ENCODE results near the gene SLC1A2.

Gene SLC1A2

DNA sequence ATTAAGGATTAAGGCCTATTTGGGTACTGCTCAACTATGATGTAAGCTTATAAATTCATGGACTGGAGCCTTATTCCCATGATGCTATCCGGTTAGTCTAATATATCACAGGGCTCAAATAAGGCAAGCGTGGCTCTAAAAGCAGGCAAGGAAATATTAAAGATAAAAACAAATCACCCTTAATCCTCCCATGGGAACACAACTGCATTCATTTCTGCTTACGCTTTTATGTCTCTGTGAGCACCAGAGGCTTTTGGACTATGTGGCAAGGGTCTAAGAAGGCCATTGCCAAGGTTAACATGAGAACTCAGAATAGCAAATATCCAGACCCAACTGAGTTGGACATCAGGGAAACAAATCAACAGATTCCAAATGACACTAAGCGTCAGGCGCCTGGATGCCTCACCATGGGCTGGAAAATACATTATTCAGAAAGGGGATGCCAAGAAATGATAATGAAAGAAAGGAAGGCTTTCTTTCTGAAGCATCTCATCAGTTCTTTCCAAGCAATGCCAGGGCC, 138.1 kb downstream of the SLC1A2 start:
- no peaks in the 10 kb centered on the region for H3F3A ChIP-seq (ENCODE audit: insufficient read depth)
- no peak overlapping the region for H3K27ac ChIP-seq (ENCODE audit: low read depth, low read length)
- no peak overlapping the region for H3K4me2 ChIP-seq (ENCODE audit: low read depth, low read length, poor library complexity, severe bottlenecking)
- no peak overlapping the region for H2AFZ ChIP-seq (ENCODE audit: low read depth, low read length, severe bottlenecking)
- no peak overlapping the region for H3K4me3 ChIP-seq (ENCODE audit: insufficient read depth, low read length, poor library complexity, severe bottlenecking)
- H3K27me3 ChIP-seq (ENCODE audit: low read length), result no peaks in the 10 kb centered on the region
- no peaks in the 10 kb centered on the region for H3K9me2 ChIP-seq (replicated peaks; ENCODE audit: insufficient read depth, low read length)
- no peak overlapping the region for H3K9ac ChIP-seq (ENCODE audit: low read length)
- H3K36me3 ChIP-seq (ENCODE audit: low read length), result no peaks in the 10 kb centered on the region
- no peak for TF ChIP-seq EZH2phosphoT487 (conservative IDR thresholded peaks at IDR 0.05; ENCODE audit: low read length)
- TF ChIP-seq, protein P1, sequence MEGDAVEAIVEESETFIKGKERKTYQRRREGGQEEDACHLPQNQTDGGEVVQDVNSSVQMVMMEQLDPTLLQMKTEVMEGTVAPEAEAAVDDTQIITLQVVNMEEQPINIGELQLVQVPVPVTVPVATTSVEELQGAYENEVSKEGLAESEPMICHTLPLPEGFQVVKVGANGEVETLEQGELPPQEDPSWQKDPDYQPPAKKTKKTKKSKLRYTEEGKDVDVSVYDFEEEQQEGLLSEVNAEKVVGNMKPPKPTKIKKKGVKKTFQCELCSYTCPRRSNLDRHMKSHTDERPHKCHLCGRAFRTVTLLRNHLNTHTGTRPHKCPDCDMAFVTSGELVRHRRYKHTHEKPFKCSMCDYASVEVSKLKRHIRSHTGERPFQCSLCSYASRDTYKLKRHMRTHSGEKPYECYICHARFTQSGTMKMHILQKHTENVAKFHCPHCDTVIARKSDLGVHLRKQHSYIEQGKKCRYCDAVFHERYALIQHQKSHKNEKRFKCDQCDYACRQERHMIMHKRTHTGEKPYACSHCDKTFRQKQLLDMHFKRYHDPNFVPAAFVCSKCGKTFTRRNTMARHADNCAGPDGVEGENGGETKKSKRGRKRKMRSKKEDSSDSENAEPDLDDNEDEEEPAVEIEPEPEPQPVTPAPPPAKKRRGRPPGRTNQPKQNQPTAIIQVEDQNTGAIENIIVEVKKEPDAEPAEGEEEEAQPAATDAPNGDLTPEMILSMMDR (IDR thresholded peaks at IDR 0.05; ENCODE audit: insufficient read depth, low read length, poor library complexity, severe bottlenecking), result no peak
- no peaks in the 10 kb centered on the region for H3K79me2 ChIP-seq (ENCODE audit: insufficient read depth, low read length)
- H4K20me1 ChIP-seq (ENCODE audit: low read depth, low read length), result no peaks in the 10 kb centered on the region
- H3K9me3 ChIP-seq (ENCODE audit: insufficient read depth, low read length), result no peaks in the 10 kb centered on the region

DNA sequence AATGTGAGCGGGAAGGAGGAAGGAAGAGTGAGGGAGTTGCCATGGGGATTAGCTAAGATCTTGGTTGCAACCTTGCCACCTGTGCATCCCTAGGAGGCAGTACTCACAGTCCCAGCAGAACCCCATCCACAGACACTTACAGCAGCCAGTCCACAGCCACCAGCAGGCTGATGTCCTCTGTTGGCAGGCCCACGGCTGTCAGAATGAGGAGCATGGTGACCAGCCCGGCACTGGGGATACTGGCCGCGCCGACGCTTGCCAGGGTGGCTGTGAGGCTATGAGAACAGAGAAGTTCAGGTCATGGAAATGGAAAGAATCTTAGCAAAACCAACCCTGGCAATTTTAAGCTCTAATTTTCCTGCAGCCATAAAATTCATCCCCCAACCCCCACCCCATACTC, 138.6 kb downstream of the SLC1A2 start:
- no peak overlapping the region for H3K4me3 ChIP-seq (ENCODE audit: insufficient read depth, low read length, poor library complexity, severe bottlenecking)
- no peaks in the 10 kb centered on the region for H3F3A ChIP-seq (ENCODE audit: insufficient read depth)
- H4K20me1 ChIP-seq (ENCODE audit: low read depth, low read length), result no peaks in the 10 kb centered on the region
- H2AFZ ChIP-seq (ENCODE audit: low read depth, low read length, severe bottlenecking), result no peak overlapping the region
- no peaks in the 10 kb centered on the region for H3K79me2 ChIP-seq (ENCODE audit: insufficient read depth, low read length)
- H3K9ac ChIP-seq (ENCODE audit: low read length), result no peak overlapping the region
- no peaks in the 10 kb centered on the region for H3K36me3 ChIP-seq (ENCODE audit: low read length)
- TF ChIP-seq, protein P1 (IDR thresholded peaks at IDR 0.05; ENCODE audit: insufficient read depth, low read length, poor library complexity, severe bottlenecking), result no peak
- TF ChIP-seq EZH2phosphoT487 (conservative IDR thresholded peaks at IDR 0.05; ENCODE audit: low read length), result no peak
- H3K4me2 ChIP-seq (ENCODE audit: low read depth, low read length, poor library complexity, severe bottlenecking), result no peak overlapping the region
- no peaks in the 10 kb centered on the region for H3K27me3 ChIP-seq (ENCODE audit: low read length)
- H3K9me2 ChIP-seq (replicated peaks; ENCODE audit: insufficient read depth, low read length), result no peaks in the 10 kb centered on the region
- no peaks in the 10 kb centered on the region for H3K9me3 ChIP-seq (ENCODE audit: insufficient read depth, low read length)
- H3K27ac ChIP-seq (ENCODE audit: low read depth, low read length), result no peak overlapping the region

DNA sequence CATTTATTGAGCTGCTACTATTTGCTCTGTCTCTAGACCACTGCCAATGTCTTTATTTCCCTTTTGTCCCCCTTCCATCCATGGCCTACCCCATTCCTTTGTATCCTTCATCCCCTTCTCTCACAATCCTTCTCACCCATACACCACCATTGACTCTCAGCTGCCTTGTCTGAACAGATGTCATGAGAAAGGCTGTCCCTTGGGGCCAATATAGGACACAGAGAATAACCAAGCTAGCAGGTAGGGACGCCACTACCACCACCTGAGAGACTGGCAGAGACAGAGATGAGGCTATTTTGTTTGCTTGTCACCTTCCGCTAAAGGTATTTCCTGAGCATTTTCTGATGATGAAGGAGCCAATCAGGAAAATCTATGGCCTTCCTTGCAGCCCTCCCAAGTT, 141.5 kb downstream of the SLC1A2 start:
- Histone ChIP-seq H3F3A (ENCODE audit: insufficient read depth) (no peaks in the 10 kb centered on the region), H3K4me3 (ENCODE audit: insufficient read depth, low read length, poor library complexity, severe bottlenecking) (no peak overlapping the region), H2AFZ (ENCODE audit: low read depth, low read length, severe bottlenecking) (no peak overlapping the region), H3K27me3 (ENCODE audit: low read length) (no peaks in the 10 kb centered on the region), H3K4me2 (ENCODE audit: low read depth, low read length, poor library complexity, severe bottlenecking) (no peak overlapping the region), H3K79me2 (ENCODE audit: insufficient read depth, low read length) (no peaks in the 10 kb centered on the region), H3K9me3 (ENCODE audit: insufficient read depth, low read length) (no peaks in the 10 kb centered on the region), H3K36me3 (ENCODE audit: low read length) (no peaks in the 10 kb centered on the region), H3K9me2 (replicated peaks; ENCODE audit: insufficient read depth, low read length) (no peaks in the 10 kb centered on the region), H3K27ac (ENCODE audit: low read depth, low read length) (no peak overlapping the region), H3K9ac (ENCODE audit: low read length) (no peak overlapping the region), H4K20me1 (ENCODE audit: low read depth, low read length) (no peaks in the 10 kb centered on the region)
- no peak for TF ChIP-seq EZH2phosphoT487 (conservative IDR thresholded peaks at IDR 0.05; ENCODE audit: low read length)
- TF ChIP-seq, protein P1 (IDR thresholded peaks at IDR 0.05; ENCODE audit: insufficient read depth, low read length, poor library complexity, severe bottlenecking), result no peak
